DMS153 treated with DMSO at 0.1 percent for 48 hours (cell line): Measurements from ENCODE around the gene U2AF2.
"Not testable (repeated sequence)": the region's sequence is repeated elsewhere in the genome, so short reads cannot be mapped to it uniquely, and the experiment has no call there.

Experiments
- DNase-seq: peaks from one replicate; lab custom pipeline; 2025; ENCODE audit not compliant: unreplicated experiment; lab: John Stamatoyannopoulos, UW

U2AF2 gene

DNA sequence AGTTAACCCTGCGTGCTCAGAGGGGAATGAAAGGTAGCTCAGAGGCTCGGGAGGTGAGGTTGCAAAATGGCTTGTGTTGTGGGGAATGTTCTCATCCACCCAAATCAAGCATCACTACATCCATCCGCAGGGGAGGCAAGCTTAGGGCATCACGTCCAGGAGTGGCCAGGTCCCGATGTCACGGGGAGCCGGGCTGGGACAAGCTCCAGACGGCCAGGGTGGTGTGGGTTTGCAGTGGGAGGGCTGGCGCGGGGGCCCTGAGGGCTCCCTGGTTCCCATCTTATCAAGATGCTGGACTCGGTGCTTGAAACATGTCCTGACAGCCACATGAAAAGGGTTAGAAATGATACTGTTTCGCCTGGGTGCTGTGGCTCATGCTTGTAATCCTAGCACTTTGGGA is 46.0 kb downstream of the U2AF2 start:
- no peak for DNase-seq

DNA sequence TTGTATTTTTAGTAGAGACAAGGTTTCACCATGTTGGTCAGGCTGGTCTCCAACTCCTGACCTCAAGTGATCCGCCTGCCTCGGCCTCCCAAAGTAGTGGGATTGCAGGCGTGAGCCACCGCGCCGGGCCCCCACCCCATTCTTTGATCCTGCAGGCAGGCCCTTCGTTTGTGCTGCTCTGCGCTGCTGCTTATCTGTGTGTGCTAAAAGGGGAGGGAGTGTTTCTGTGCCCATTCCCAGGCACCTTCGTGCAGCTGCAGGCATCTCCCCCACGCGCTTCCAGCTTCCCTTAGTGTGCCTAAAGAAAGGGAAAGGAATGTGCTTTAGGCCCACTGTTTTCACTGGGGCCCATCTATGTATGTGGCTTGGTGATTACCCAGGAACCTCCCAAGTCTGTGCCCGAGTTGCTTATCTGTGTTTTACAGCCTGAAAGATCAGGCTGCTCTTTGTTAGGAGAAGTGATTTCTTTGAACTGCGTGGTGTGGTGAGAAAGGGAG is 47.3 kb downstream of the U2AF2 start:
- no peak for DNase-seq

DNA sequence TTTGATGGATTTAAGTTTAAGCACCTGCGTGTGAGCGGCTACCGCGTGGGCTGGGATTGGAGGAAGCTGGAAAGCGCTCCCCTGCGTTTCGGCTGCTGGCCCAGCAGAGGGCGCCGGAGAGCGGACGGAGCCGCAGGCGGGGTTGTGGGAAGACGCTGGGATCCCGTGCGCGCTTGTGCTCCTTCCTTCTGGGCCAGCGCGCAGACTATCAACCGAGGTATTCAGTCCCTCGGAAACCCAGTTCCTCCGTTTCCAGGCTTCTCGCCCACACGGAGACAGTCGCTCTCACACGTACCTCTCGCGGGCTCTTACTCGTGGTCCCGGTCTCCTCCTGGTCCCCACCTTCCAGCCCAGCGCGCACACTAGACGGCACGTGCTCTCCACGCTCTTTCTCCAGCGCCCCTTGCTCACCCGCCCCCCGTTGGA is 49.0 kb downstream of the U2AF2 start:
- no peak for DNase-seq

DNA sequence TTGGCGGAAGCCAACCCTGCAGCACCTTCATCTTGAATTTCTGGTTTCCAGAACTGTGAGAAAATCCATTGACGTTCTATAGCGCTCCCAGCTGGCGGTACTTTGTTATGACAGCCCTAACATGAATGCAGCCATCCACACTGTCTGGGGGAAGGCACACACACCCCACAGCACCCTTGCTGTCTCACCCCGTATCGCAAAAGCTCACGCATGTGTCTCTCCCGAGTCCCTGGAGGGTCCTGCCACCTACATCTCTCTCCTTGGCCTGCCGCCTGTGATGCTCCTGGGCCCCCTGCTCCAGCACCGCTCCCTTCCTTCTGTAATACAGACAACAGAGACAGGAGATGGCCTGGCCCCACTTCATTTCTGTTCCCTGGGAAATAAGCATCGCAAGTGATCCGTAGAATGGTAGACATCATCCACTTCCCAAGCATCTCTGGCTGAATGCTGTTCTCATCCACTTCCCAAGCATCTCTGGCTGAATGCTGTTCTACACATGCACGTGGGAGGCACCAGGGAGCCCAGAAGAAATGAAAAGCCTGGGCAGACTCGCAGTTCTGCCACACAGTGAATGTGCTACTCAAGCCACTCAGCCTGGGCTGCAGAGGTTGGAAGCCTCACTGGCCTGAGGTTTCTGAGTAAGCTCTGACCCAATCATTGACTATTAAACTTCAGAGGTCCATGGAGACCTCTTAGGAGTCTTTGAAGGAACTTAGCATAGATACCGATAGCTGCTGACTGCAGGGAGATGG is 49.8 kb downstream of the U2AF2 start:
- DNase-seq, result no peak

DNA sequence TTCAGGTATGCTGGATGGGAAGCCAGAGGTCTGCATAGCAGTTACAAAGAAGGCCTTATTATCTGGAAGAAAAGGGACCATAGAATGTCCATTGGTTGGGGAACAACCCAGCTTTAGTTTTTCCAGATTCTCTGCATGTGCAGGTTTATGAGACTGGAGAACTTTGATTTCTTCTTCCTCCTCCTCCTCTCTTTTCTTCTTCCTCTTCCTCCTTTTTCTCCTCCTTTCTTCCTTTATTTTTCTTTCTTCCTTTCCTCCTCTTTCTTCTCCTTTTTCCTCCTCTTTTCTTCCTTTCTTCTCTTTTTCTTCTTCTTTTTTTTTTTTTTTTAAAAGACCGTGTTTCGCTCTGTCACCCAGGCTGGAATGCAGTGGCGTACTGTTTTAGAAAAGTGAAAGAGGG is 51.1 kb downstream of the U2AF2 start:
- no peak for DNase-seq

DNA sequence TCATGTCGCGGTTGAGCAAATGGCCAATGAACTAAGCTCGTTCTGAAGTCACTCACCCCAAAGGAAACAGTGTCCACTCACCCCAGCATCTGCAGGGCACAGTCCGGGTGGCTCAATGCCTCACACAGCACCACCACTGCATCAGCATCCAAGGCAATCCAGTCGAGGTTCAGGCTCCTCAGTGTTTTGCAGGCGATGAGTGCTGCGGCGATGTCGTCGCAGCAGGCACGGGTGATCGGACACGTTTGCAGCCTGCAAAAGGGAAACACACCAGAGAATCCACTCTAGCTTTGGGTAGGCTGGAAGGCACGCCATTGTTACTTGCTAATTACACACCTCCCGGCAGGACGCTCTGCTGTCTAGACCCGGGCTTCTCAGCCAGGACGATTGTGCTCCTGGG is 56.9 kb downstream of the U2AF2 start:
- DNase-seq, result no peak

DNA sequence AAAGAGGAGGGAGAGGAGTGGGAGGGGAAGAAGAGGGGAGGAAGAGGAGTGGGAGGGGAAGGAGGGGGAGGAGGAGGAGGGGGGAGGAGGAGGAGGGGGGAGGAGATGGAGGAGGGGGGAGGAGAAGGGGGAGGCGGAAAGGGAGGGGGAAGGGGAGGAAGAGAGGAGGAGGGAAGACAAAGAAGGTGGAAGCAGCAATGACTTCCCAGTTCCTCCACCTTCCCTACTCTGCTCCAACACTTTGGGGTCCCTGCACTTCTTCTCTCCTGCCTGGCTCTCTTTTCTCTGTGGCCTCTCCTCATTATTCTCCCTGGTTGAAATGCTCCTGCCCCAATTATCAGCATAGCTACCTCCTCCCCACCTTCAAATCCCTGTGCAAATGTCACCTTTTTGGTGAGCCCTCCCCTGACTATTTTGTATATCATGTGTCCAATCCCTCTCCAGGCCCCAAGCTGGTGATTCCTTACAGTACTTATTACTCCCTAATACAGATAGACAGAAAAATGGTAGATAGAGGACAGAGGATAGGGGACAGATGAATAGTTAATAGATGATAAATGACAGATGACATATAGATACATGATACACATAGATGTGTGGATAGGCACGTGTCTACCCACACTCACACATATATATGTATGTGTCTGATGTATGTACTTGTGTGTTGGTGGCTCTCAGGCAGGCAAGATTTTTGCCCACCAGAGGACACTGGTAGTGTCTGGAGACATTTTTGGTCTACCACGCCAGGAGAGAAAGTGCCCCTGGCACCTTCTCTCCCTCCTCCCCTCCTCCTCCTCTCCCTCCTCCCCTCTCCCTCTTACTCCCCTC is 58.2 kb downstream of the U2AF2 start:
- DNase-seq, result no peak

DNA sequence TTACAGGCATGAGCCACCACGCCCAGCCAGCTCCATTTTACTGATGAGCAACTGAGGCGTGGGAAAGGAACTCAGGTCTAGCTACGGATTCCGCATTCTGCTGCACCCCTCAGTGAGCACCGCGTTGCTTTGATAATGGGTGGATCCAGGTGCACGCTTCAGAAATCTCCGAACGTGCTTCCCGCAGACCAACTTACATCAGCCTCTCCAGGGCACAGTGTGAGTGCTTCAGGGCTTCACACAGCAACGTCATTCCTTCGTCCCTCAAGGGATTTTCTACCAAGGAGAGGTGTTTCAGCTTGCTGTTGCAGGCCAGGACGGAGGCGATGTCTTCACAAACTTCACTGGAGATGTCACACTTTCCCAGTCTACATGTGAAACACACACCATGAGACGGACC is 61.7 kb downstream of the U2AF2 start:
- no peak for DNase-seq

DNA sequence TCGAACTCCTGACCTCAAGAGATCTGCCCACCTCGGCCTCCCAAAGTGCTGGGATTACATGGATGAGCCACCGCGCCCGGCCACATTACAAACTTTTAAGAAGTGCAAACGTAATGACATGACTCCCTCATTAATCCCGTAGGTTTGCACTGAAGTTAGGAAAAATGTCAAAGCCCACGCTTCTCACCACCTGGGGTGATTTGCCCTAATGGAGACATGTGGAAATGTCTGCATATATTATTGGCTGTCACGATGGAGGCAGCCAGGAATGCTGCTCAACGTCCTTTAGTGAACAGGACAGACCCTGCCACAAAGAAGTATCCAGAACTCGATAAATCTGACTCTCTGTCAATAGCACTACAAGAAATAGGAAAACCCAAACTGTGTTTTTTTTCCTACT is 62.4 kb downstream of the U2AF2 start:
- no peak for DNase-seq

DNA sequence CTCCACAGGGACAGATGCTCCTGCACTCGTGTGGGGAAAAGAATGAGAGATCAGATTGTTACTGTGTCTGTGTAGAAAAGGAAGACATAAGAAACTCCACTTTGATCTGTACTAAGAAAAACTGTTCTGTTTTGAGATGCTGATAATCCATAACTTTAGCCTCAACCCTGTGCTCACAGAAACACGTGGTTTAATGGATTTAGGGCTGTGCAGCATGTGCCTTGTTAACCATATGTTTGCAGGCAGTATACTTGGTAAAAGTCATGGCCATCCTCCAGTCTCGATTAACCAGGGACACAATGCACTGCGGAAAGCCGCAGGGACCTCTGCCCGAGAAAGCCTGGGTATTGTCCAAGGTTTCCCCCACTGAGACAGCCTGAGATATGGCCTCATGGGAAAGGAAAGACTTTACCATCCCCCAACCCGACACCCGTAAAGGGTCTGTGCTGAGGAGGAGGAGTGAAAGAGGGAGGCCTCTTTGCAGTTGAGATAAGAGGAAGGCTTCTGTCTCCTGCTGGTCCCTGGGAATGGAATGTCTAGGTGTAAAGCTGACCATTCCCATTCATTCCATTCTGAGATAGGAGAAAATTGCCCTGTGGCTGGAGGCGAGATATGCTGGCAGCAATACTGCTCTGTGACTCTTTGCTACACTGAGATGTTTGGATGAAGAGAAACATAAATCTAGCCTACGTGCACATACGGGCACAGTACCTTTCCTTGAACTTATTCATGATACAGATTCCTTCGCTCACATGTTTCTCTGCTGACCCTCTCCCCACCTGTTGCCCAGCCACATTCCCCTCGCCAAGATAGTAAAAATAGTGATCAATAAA is 63.3 kb downstream of the U2AF2 start:
- not testable (repeated sequence) for DNase-seq

DNA sequence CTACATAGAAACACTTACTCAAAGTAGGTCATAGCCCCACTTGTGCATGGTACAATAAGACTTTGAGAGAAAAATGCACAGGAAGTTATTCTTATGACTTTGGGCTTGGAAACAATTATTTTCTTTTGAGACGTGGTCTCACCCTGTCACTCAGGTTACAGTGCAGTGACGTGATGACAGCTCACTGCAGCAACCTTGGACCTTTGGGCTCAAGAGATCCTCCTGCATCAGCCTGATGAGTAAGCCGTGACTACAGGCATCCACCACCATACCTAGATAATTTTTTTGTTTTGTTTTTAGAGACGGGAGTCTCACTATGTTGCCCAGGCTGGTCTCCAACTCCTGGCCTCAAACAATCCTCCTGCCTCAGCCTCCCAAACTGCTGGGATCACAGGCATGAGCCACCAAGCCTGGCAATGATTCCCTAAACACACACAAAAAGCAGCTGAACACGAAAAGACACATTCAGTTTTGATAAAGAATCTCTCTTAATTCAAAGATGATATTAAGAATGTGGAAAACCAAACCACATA is 65.4 kb downstream of the U2AF2 start:
- no peak for DNase-seq

DNA sequence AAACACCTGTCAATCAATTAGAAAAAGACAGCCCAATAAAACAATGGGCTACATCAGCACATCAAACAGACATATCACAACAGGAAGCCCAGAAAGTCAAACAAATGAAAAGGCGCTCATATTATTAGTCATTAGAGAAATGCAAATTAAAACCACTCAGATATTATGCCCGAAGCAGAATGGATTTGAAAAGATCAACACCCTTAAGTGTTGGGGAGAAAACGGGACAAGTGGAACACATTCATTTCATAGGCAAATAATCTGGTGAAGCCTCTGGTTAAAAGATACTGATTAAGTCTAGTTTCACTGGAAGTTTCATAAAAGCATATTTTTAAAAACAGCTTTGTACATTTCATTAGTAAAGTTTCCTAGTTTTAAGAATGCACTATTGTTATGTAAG is 66.0 kb downstream of the U2AF2 start:
- no peak for DNase-seq

DNA sequence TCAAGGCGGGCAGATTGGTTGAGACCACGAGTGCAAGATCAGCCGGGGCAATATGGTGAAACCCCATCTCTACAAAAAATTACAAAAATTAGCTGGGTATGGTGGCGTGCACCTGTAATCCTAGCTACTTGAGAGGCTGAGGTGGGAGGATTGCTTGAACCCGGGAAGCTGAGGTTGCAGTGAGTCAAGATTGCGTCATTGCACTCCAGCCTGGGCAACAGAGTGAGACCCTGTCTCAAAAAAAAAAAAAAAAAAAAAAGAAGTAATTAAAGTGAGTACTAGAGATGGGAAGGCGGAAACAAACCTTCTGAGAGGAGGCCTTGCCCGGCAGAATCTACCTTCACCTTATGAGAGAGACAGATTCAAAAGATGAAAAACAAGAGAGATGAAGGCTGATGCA is 68.7 kb downstream of the U2AF2 start:
- no peak for DNase-seq
